Stomach (tissue), 9 donors: ENCODE data around the gene UBD. TPM values are rescaled to one million over a fixed set of nuclear protein-coding genes. Genes with fewer than 3 reads are reported as not detected.

Experiments
- DNase-seq, 2 donors: peaks; one replicate each; pipeline versions ENCODE4 v3.0.0 to v3.0.0-alpha.2; 2013 to 2019
- H3K27ac ChIP-seq, 5 donors: fragments of 200-600 bp in 4 of 5; sonication (generic) in 4 of 5; one replicate each; pipeline ENCODE4 v1.5.1; 2013 to 2019; ENCODE audit warnings: mild to moderate bottlenecking in 1 of 5, moderate library complexity in 1 of 5
- H3K27me3 ChIP-seq, 3 donors: fragments of 200-600 bp; sonication (generic); one replicate each; pipeline ENCODE4 v1.5.1; 2017 to 2019; ENCODE audit warnings: mixed run types in 1 of 3
- H3K36me3 ChIP-seq, 4 donors: fragments of 200-600 bp; sonication (generic); 1 replicate in 3 of 4; 2 replicates in 1 of 4; pipeline ENCODE4 v1.5.1; 2016 to 2019
- H3K4me1 ChIP-seq, 4 donors: fragments of 200-600 bp; sonication (generic); one replicate each; pipeline ENCODE4 v1.5.1; 2016 to 2019
- H3K4me3 ChIP-seq, 4 donors: fragments of 200-600 bp; sonication (generic) in 3 of 4; one replicate each; pipeline ENCODE4 v1.5.1; 2016 to 2019; ENCODE audit warnings: mild to moderate bottlenecking in 1 of 4
- H3K9me3 ChIP-seq, 4 donors: fragments of 200-600 bp; sonication (generic); one replicate each; pipeline ENCODE4 v1.5.1; 2016 to 2019
- CTCF ChIP-seq, 7 experiments: fragments of 450-650 bp in 4 of 7; fragments of 200-600 bp in 3 of 7; sonication (generic) in 3 of 7; IDR thresholded peaks; one replicate each; pipeline ENCODE4 v1.5.1; 2016 to 2019; ENCODE audit warnings: antibody characterized with exemption in 7 of 7, control low read depth in 2 of 7, mild to moderate bottlenecking in 1 of 7
- EP300 ChIP-seq: sonication (generic); formaldehyde crosslinking; IDR thresholded peaks from one replicate; pipeline ENCODE4 v1.6.1; 2017; ENCODE audit warnings: antibody characterized with exemption
- POLR2A ChIP-seq, 4 donors: fragments of 450-650 bp; IDR thresholded peaks; one replicate each; pipeline ENCODE4 v1.6.1; 2016; ENCODE audit warnings: antibody characterized with exemption in 4 of 4, control low read depth in 2 of 4, mild to moderate bottlenecking in 1 of 4, moderate library complexity in 1 of 4
- POLR2AphosphoS5 ChIP-seq, 3 donors: sonication (generic); formaldehyde crosslinking; IDR thresholded peaks; one replicate each; pipeline ENCODE4 v1.6.1; 2016; ENCODE audit warnings: antibody characterized with exemption in 3 of 3
- WGBS, 5 donors: extraction: QIAGEN DNeasy Blood & Tissue Kit in 3 of 5; methylation state at CpG; one replicate each; pipeline versions ENCODE4 v1.1.5 to v1.1.7; 2013 to 2018; 5-methylcytosine and 5-hydroxymethylcytosine counted together
- intact Hi-C: fragments of 100-400 bp; cut with DNase I; formaldehyde crosslinking; loops from one replicate; pipeline ENCODE4 v1.15.1; 2023; ENCODE audit warnings: low total_unique reads
- polyA plus RNA-seq, 3 donors: library from polyadenylated mRNA; stranded (reverse); fragments of 200-250 nt; gene quantifications; one replicate each; pipeline ENCODE4 v1.2.3, GENCODE V29; 2013
- total RNA-seq, 5 donors: library from RNA; depleted of rRNA; stranded (reverse); fragments of >200 nt; gene quantifications; one replicate each; pipeline versions ENCODE4 v1.1.0 to v1.2.3, GENCODE V29; 2014 to 2016
- donor health status: healthy with polysubstance abuse.
- donor health status: Bipolar disorder and iron deficiency.
- donor health status: healthy.

UBD gene
- total and polyA plus RNA-seq, 8 donors: 4.0 to 65.8 (median 7.7) TPM; not detected in 3

GRCh38 chr6:29516108-29516507, 43.4 kb downstream of the UBD start:
- Histone ChIP-seq H3K4me1 (no peaks in the 10 kb centered on the region), H3K9me3 (no peaks in the 10 kb centered on the region), H3K36me3 (no peaks in the 10 kb centered on the region), H3K27me3 (no peaks in the 10 kb centered on the region), H3K4me3 (no peak overlapping the region), H3K27ac (no peak overlapping the region)
- intact Hi-C loops: no loop called here
- no peak for DNase-seq
- no peak for TF ChIP-seq POLR2AphosphoS5 (IDR thresholded peaks at IDR 0.05)
- no peak for TF ChIP-seq CTCF (IDR thresholded peaks at IDR 0.05)
- no peak for TF ChIP-seq POLR2A (IDR thresholded peaks at IDR 0.05)
- TF ChIP-seq EP300: no peak
- WGBS, 5 donors: 59 to 72% (median 70%) methylated on average over 6 of the region's 6 CpGs

GRCh38 chr6:29510746-29511300, 48.7 kb downstream of the UBD start:
- intact Hi-C loops: no loop called here
- no peak for TF ChIP-seq POLR2AphosphoS5 (IDR thresholded peaks at IDR 0.05)
- TF ChIP-seq POLR2A (IDR thresholded peaks at IDR 0.05): no peak
- no peak for TF ChIP-seq CTCF (IDR thresholded peaks at IDR 0.05)
- TF ChIP-seq EP300: no peak
- Histone ChIP-seq H3K9me3 (no peaks in the 10 kb centered on the region), H3K4me3 (no peak overlapping the region), H3K4me1 (no peaks in the 10 kb centered on the region), H3K27me3 (peaks cover 0 to 12% (median 0%) of the 10 kb centered on the region in 3 donors), H3K36me3 (no peaks in the 10 kb centered on the region), H3K27ac (no peak overlapping the region)
- no peak for DNase-seq
- WGBS, 5 donors: 59 to 86% (median 72%) methylated on average over 2 of the region's 2 CpGs

- Histone ChIP-seq H3K4me1 (no peaks in the 10 kb centered on the region), H3K4me3 (no peak overlapping the region), H3K9me3 (no peaks in the 10 kb centered on the region), H3K36me3 (no peaks in the 10 kb centered on the region), H3K27ac (no peak overlapping the region), H3K27me3 (peaks cover 0 to 12% (median 0%) of the 10 kb centered on the region in 3 donors)
- no peak for TF ChIP-seq CTCF (IDR thresholded peaks at IDR 0.05)
- 22 to 54% (median 40%) methylated on average over 4 of the region's 4 CpGs for WGBS, 5 donors
- intact Hi-C loops: no loop called here
- no peak for DNase-seq
Measured at GRCh38 chr6:29510202-29510601, 49.3 kb downstream of the UBD start.

GRCh38 chr6:29509711-29510110, 49.8 kb downstream of the UBD start:
- TF ChIP-seq POLR2AphosphoS5 (IDR thresholded peaks at IDR 0.05): no peak
- TF ChIP-seq EP300: no peak
- no peak for TF ChIP-seq POLR2A (IDR thresholded peaks at IDR 0.05)
- no peak for TF ChIP-seq CTCF (IDR thresholded peaks at IDR 0.05)
- intact Hi-C loops: no loop called here
- Histone ChIP-seq H3K9me3 (no peaks in the 10 kb centered on the region), H3K27ac (no peak overlapping the region), H3K4me3 (no peak overlapping the region), H3K36me3 (no peaks in the 10 kb centered on the region), H3K4me1 (no peaks in the 10 kb centered on the region), H3K27me3 (peaks cover 0 to 12% (median 0%) of the 10 kb centered on the region in 3 donors)
- 70 to 84% (median 78%) methylated on average over 9 of the region's 9 CpGs for whole genome bisulfite sequencing, 5 donors
- DNase-seq: no peak
